ENCODE measurements around the gene NME5. TPM values are rescaled to one million over a fixed set of nuclear protein-coding genes. Genes with fewer than 3 reads are reported as not detected.

Gene NME5
- total RNA-seq, 1 donor from 2014 or later = 7.8 TPM

GRCh38 chr5:138132543-138132942, 6.7 kb downstream of the NME5 start:
- TF ChIP-seq CTCF (conservative IDR thresholded peaks at IDR 0.05) = no peak
- H3K9me3 Mint-ChIP-seq = no peaks in the 10 kb centered on the region
- H3K27ac Mint-ChIP-seq = no peak overlapping the region
- H3K27me3 Mint-ChIP-seq = no peaks in the 10 kb centered on the region
- DNase-seq (ENCODE audit: extremely low spot score, unreplicated experiment) = no peak
- no peaks in the 10 kb centered on the region for H3K36me3 Mint-ChIP-seq
- peak overlapping the region; percentile 82 for H3K4me3 Mint-ChIP-seq
- H3K4me1 Mint-ChIP-seq (ENCODE audit: unreplicated experiment) = peaks cover 4% of the 10 kb centered on the region

GRCh38 chr5:138129347-138129746, 9.9 kb downstream of the NME5 start:
- no peak overlapping the region for H3K4me3 Mint-ChIP-seq
- no peaks in the 10 kb centered on the region for H3K36me3 Mint-ChIP-seq
- H3K27ac Mint-ChIP-seq = no peak overlapping the region
- peaks cover 4% of the 10 kb centered on the region for H3K4me1 Mint-ChIP-seq (ENCODE audit: unreplicated experiment)
- no peaks in the 10 kb centered on the region for H3K27me3 Mint-ChIP-seq
- H3K9me3 Mint-ChIP-seq = no peaks in the 10 kb centered on the region
- no peak for DNase-seq (ENCODE audit: extremely low spot score, unreplicated experiment)
- TF ChIP-seq CTCF (conservative IDR thresholded peaks at IDR 0.05) = no peak

GRCh38 chr5:138128334-138128733, 10.9 kb downstream of the NME5 start:
- no peak for DNase-seq (ENCODE audit: extremely low spot score, unreplicated experiment)
- Mint-ChIP-seq H3K27ac (no peak overlapping the region), H3K4me3 (no peak overlapping the region), H3K4me1 (ENCODE audit: unreplicated experiment) (no peaks in the 10 kb centered on the region), H3K36me3 (no peaks in the 10 kb centered on the region), H3K9me3 (no peaks in the 10 kb centered on the region), H3K27me3 (no peaks in the 10 kb centered on the region)
- no peak for TF ChIP-seq CTCF (conservative IDR thresholded peaks at IDR 0.05)

- H3K27me3 Mint-ChIP-seq = peaks cover 3% of the 10 kb centered on the region
- H3K36me3 Mint-ChIP-seq = no peaks in the 10 kb centered on the region
- no peak for DNase-seq (ENCODE audit: extremely low spot score, unreplicated experiment)
- H3K4me1 Mint-ChIP-seq (ENCODE audit: unreplicated experiment) = no peaks in the 10 kb centered on the region
- no peak for TF ChIP-seq CTCF (conservative IDR thresholded peaks at IDR 0.05)
- no peak overlapping the region for H3K27ac Mint-ChIP-seq
- no peak overlapping the region for H3K4me3 Mint-ChIP-seq
- H3K9me3 Mint-ChIP-seq = no peaks in the 10 kb centered on the region
These were observed 24.0 kb downstream of the NME5 start for GRCh38 chr5:138115254-138115653.

GRCh38 chr5:138111937-138112336, 27.3 kb downstream of the NME5 start:
- Mint-ChIP-seq H3K27ac (no peak overlapping the region), H3K4me1 (ENCODE audit: unreplicated experiment) (no peaks in the 10 kb centered on the region), H3K4me3 (no peak overlapping the region), H3K9me3 (no peaks in the 10 kb centered on the region), H3K27me3 (peaks cover 10% of the 10 kb centered on the region), H3K36me3 (no peaks in the 10 kb centered on the region)
- no peak for DNase-seq (ENCODE audit: extremely low spot score, unreplicated experiment)
- no peak for TF ChIP-seq CTCF (conservative IDR thresholded peaks at IDR 0.05)

- Mint-ChIP-seq H3K4me1 (ENCODE audit: unreplicated experiment) (no peaks in the 10 kb centered on the region), H3K9me3 (no peaks in the 10 kb centered on the region), H3K27ac (no peak overlapping the region), H3K4me3 (no peak overlapping the region), H3K27me3 (peaks cover 10% of the 10 kb centered on the region), H3K36me3 (no peaks in the 10 kb centered on the region)
- no peak for TF ChIP-seq CTCF (conservative IDR thresholded peaks at IDR 0.05)
- DNase-seq (ENCODE audit: extremely low spot score, unreplicated experiment) = no peak
These were observed 28.0 kb downstream of the NME5 start for GRCh38 chr5:138111181-138111580.

All from type B pancreatic cell (in vitro differentiated cells).